GM19395 (cell line): Measurements from ENCODE around the gene CENPF.

Source experiments
- ATAC-seq: cut with Tn5 transposase; IDR thresholded peaks from one replicate; pipeline ENCODE4 v1.9.1; 2021; ENCODE audit warnings: mild to moderate bottlenecking, moderate library complexity; ENCODE audit not compliant: unreplicated experiment

Gene CENPF

DNA sequence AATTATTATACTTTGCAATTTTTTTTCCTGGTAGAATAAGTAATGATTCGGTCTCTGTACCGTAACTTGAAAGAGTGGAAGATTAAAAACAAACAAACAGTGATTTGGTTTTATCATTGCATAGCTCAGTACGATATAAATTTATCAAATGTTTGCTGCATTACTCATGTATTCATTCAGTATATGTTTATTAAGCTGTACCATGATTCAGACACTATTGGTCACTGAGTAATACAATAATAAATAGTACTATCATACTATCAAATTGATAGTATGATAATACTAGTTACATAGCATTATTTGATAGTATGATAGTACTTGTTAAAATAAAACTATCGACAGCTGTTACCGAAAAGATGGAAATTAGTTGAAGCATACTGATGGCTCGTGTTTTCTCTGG is 12.1 kb downstream of the CENPF start:
- ATAC-seq = no peak

DNA sequence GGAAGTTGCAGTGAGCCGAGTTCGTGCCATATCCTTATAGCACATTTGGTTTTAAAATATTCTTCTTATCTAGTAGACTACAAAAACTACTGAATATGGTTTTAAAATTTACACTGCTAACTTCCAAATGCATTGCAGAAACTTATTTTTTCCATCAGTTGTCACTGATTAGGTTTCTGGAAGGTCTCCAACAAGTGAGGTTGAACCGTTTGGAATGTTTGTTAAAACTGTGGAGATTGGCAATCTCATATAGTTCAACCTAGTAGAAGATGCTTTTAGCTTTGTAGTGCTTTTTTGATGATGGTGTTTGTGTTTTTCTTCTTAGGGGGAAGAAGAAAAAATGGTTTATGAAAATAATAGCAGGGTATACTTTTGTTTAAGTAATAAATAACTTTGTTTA is 12.9 kb downstream of the CENPF start:
- no peak for ATAC-seq

DNA sequence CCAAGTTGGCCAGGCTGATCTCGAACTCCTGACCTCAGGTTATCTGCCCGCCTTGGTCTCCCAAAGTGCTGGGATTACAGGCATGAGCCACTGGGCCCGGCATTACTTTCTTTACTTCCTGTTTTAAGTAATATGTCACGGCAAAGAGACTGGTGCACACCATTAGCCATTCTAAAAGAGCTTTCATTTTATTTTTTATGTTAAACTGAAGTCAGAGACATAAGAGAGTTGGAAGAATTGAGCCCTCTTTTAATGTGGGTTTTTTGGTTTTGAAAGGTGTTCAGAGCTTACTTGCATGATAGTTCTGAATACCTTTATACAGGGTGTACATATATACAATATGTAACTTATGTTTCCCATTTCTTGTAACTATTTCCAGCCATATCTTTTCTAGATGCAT is 14.3 kb downstream of the CENPF start:
- ATAC-seq = no peak

GRCh38 chr1:214617843-214618242 is 14.8 kb downstream of the CENPF start:
- no peak for ATAC-seq

GRCh38 chr1:214621236-214621635 is 18.2 kb downstream of the CENPF start:
- ATAC-seq = no peak

DNA sequence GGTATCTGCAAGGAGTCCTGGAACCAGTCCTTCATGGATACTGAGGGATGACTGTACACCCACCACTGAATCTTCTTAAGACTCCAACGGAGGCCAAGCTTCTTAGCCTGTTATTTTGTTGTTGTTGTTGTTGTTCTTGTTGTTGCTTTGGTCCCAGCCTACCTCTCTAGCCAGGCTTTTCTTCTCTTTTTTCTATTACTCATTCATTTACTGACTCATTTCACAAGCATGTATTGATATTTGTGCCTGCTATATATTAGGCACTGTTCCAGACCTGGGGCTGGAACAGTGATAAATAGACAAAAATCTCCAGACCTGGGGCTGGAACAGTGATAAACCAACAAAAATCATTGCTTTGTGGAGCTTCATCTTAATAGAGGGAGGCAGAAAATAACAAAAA is 20.4 kb downstream of the CENPF start:
- ATAC-seq = no peak

GRCh38 chr1:214632091-214632490 is 29.1 kb downstream of the CENPF start:
- ATAC-seq = no peak

- ATAC-seq = no peak
Observed at GRCh38 chr1:214633686-214634085, 30.7 kb downstream of the CENPF start.

- no peak for ATAC-seq
Observed at GRCh38 chr1:214634267-214634666, 31.3 kb downstream of the CENPF start.

DNA sequence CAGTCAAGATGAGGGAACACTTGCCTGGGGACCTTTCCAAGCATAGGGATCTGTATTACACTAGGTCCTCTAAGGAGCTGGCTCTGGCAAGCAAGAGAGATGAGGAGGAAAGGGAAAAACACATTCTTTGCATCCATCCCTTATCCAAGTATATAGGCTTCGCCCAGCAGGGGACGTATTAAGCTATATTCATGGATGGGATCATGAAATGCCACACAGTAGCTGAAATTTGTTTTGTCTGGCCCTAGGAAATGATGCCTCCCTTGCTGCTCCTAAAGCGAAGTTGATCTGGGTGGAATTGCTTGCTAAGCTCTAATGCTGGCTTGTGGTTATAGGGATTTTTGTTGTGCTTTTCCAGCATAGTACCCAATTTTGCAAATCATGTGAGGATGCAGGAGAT is 32.1 kb downstream of the CENPF start:
- no peak for ATAC-seq

- no peak for ATAC-seq
Observed at GRCh38 chr1:214635506-214635905, 32.5 kb downstream of the CENPF start.

GRCh38 chr1:214636436-214636835 is 33.4 kb downstream of the CENPF start:
- no peak for ATAC-seq

GRCh38 chr1:214637125-214637524 is 34.1 kb downstream of the CENPF start:
- no peak for ATAC-seq

DNA sequence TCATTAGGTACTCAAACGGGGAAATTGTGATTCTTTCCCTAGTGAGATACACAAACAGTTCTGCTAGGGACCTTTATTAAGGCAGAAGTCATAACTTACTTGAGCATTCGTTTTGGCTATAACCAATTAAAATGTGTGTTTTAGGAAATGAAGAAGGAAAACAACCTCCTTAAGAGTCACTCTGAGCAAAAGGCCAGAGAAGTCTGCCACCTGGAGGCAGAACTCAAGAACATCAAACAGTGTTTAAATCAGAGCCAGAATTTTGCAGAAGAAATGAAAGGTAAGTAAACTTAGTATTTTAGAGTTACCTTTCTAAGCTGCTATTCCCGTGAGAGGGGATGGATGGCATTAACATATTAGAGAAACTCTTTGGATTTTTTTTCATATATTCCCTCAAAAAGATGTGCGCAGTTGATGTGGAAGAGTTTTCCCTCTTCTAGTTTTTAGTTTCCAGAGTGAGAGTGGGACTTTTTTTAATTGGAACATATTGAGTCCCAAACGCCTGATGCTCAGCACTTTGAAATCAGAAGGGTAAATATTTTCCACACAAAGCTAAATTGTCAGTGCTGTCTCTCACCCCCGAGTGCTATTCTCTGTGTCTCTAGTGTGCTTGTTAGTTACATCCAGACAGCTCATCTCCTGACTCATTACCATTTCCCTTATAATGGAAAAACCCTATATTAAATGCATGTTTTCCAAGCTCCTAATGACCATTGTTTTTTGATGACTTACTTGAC is 34.9 kb downstream of the CENPF start:
- no peak for ATAC-seq

DNA sequence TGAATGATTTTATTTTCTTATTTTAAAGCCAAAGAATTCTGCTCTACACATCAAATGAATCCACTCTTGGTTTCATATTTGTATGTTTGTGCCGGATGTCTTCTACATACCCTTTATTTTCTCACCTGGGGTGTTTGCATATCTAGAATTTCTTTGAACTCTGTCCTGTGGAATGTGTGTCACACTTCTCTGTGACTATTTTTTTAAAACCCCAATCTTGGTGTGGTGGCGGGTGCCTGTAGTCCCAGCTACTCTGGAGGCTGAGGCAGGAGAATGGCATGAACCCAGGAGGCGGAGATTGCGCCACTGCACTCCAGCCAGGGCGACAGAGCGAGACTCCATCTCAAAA is 35.4 kb downstream of the CENPF start:
- no peak for ATAC-seq

DNA sequence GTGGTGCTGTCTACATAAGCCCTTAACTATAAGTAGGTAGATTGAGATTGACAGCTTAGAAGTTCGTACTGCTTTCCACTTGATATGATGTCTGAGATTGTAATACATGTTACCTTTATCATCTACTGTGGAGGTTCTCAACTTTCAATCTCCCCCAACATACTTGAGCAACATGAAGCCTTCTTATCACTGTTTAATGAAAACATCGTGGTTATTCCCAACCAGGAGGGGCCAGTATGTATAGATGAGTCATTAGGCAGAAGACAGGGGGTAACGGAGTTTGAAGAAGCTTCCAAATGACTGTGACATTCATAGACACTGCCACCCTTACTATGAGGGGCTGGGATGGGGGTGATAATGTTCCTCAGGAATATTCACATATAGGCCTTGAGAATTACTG is 36.0 kb downstream of the CENPF start:
- ATAC-seq = no peak

GRCh38 chr1:214640431-214641213 is 37.6 kb downstream of the CENPF start:
- no peak for ATAC-seq

DNA sequence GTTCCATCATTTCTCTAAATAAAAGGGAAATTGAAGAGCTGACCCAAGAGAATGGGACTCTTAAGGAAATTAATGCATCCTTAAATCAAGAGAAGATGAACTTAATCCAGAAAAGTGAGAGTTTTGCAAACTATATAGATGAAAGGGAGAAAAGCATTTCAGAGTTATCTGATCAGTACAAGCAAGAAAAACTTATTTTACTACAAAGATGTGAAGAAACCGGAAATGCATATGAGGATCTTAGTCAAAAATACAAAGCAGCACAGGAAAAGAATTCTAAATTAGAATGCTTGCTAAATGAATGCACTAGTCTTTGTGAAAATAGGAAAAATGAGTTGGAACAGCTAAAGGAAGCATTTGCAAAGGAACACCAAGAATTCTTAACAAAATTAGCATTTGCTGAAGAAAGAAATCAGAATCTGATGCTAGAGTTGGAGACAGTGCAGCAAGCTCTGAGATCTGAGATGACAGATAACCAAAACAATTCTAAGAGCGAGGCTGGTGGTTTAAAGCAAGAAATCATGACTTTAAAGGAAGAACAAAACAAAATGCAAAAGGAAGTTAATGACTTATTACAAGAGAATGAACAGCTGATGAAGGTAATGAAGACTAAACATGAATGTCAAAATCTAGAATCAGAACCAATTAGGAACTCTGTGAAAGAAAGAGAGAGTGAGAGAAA is 38.4 kb downstream of the CENPF start:
- ATAC-seq = no peak

DNA sequence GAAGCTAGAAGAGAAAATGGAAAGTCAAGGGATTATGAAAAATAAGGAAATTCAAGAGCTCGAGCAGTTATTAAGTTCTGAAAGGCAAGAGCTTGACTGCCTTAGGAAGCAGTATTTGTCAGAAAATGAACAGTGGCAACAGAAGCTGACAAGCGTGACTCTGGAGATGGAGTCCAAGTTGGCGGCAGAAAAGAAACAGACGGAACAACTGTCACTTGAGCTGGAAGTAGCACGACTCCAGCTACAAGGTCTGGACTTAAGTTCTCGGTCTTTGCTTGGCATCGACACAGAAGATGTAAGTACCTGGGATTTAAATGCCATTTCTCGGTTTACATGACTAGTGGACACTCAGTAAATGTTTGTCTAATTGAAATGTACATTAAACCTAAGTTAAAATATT is 40.0 kb downstream of the CENPF start:
- no peak for ATAC-seq

DNA sequence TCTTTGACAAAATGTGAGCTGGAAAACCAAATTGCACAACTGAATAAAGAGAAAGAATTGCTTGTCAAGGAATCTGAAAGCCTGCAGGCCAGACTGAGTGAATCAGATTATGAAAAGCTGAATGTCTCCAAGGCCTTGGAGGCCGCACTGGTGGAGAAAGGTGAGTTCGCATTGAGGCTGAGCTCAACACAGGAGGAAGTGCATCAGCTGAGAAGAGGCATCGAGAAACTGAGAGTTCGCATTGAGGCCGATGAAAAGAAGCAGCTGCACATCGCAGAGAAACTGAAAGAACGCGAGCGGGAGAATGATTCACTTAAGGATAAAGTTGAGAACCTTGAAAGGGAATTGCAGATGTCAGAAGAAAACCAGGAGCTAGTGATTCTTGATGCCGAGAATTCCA is 42.7 kb downstream of the CENPF start:
- no peak for ATAC-seq

DNA sequence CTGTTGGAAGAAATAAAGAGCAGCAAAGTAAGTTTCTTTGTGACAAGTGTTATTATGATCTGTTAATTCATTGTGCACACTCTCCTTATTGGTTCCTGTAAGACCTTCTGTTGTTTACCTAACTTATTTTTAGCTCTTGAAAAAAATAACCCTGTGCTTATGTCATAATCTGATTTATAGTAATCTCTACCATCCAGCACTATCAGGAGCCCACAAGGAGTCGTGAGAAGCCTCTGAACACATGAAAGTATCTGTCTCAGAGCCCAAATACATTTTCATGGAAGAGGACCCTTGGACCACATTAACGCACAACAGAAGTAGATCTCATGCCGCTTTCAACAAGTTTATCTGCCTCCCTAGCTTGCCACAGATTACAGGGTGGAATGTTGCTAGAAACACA is 45.8 kb downstream of the CENPF start:
- ATAC-seq = no peak

- ATAC-seq = no peak
Observed at GRCh38 chr1:214649607-214650006, 46.6 kb downstream of the CENPF start.
